ENCODE measurements around the gene ZBTB8OS. TPM values are rescaled to one million over a fixed set of nuclear protein-coding genes. Genes with fewer than 3 reads are reported as not detected.

The ZBTB8OS gene
- total and polyA plus RNA-seq, 2 of the 8 experiments (the other 6 are each of a cell fraction or from before 2014, with no cell fraction given): 68.0 to 74.2 TPM

DNA sequence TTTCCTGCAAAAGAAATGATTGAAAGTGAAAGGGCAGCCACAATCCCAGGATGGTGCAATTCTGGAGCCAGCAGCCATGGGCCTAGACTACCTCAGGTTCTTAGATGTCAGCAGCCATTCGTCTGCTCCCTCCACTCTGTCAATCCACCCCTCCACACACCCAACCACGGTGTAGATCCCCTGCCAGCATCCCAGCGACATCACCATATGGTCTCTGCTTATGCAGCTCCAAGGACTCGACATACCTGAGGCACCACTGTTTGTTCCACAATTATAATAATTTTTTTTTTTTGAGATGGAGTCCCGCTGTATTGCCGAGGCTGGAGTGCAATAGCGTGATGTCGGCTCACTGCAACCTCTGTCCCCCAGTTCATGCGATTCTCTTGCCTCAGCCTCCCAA lies 45.7 kb upstream of the ZBTB8OS start:
- no peak overlapping the region for H3K4me3 ChIP-seq (ENCODE audit: extremely low read depth in 1 of 4, insufficient read depth in 2 of 4, low read depth in 3 of 4, low read length in 4 of 4)
- no peak overlapping the region for H4K8ac ChIP-seq (ENCODE audit: extremely low read depth, insufficient read depth, low read length)
- H3K9me3 ChIP-seq (ENCODE audit: insufficient read depth in 2 of 2, low read depth in 1 of 2, low read length in 1 of 2): peaks cover 0 to 2% of the 10 kb centered on the region in 2 experiments; a peak in 1 of 4 replicates
- WGBS, 2 experiments (ENCODE audit: extremely low coverage in 1 of 2, insufficient coverage in 1 of 2, insufficient read length in 1 of 2, insufficient replicate concordance in 2 of 2, low coverage in 1 of 2, low lambda C conversion rate in 2 of 2, missing lambda C conversion rate in 1 of 2): 91% methylated on average over 7 of the region's 9 CpGs; no CpG with 5 or more reads in 1 of the 2 experiments
- H3K9ac ChIP-seq (replicated peaks in 1 of 4; ENCODE audit: extremely low read depth in 1 of 4, low read depth in 3 of 4, low read length in 3 of 4): no peak overlapping the region
- POLR2A ChIA-PET (ENCODE audit: partially characterized antibody): interaction anchor here (0.6 to 15.0 kb wide), 7 partner anchors 13 to 541 kb away, joined by 3 to 124 read pairs (median 6); no protein-coding TSS in a partner anchor
- CTCF ChIA-PET (ENCODE audit: partially characterized antibody): interaction anchor here (0.6 to 0.7 kb wide), 2 partner anchors 87 to 93 kb away, joined by 3 to 5 read pairs; no protein-coding TSS in a partner anchor
- TF ChIP-seq MAFK (IDR thresholded peaks at IDR 0.05; ENCODE audit: low read depth, low read length): no peak
- no peak overlapping the region for H2AFZ ChIP-seq (ENCODE audit: low read length)
- no peaks in the 10 kb centered on the region for H3K79me2 ChIP-seq (ENCODE audit: control insufficient read depth in 1 of 2, insufficient read depth in 2 of 2, low read length in 2 of 2)
- H3K27me3 ChIP-seq (replicated peaks in 1 of 4; ENCODE audit: control insufficient read depth in 3 of 4, extremely low read depth in 1 of 4, insufficient read depth in 3 of 4, low read length in 3 of 4): peaks cover 0 to under 1% (median 0%) of the 10 kb centered on the region in 4 experiments; a peak in 1 of 7 replicates
- no peak for DNase-seq (ENCODE audit: low read depth in 1 of 2, low spot score in 2 of 2)
- no peak overlapping the region for H2BK120ac ChIP-seq (replicated peaks; ENCODE audit: low read depth, low read length)
- no peak overlapping the region for H2BK5ac ChIP-seq (ENCODE audit: low read depth, low read length)
- no peak overlapping the region for H3K23ac ChIP-seq (ENCODE audit: insufficient read length)
- H2BK12ac ChIP-seq (ENCODE audit: low read depth, low read length): no peak overlapping the region
- no peaks in the 10 kb centered on the region for H3K36me3 ChIP-seq (ENCODE audit: control insufficient read depth in 2 of 4, insufficient read depth in 4 of 4, low read length in 3 of 4)
- no peak overlapping the region for H2BK20ac ChIP-seq (ENCODE audit: low read length)
- H4K91ac ChIP-seq (replicated peaks; ENCODE audit: insufficient read length, low read length): no peak overlapping the region
- H3K23me2 ChIP-seq (ENCODE audit: low read depth, low read length): no peaks in the 10 kb centered on the region
- no peaks in the 10 kb centered on the region for H4K20me1 ChIP-seq (replicated peaks in 1 of 2; ENCODE audit: control insufficient read depth in 1 of 2, insufficient read depth in 2 of 2, low read length in 2 of 2)
- H2BK15ac ChIP-seq (ENCODE audit: low read length): no peak overlapping the region
- no peak overlapping the region for H3K14ac ChIP-seq (ENCODE audit: insufficient read length)
- H3K4ac ChIP-seq (replicated peaks; ENCODE audit: insufficient read length, low read depth, low read length): no peak overlapping the region
- H3K56ac ChIP-seq (replicated peaks; ENCODE audit: insufficient read length, low read depth, low read length): no peak overlapping the region
- H3K18ac ChIP-seq (ENCODE audit: extremely low read depth, low read length): no peak overlapping the region
- H3K4me1 ChIP-seq (replicated peaks in 1 of 4; ENCODE audit: control insufficient read depth in 3 of 4, insufficient read depth in 4 of 4, low read length in 3 of 4): no peaks in the 10 kb centered on the region
- no peaks in the 10 kb centered on the region for H3K79me1 ChIP-seq (ENCODE audit: low read depth, low read length)
- no peak overlapping the region for H4K5ac ChIP-seq (ENCODE audit: insufficient read length, low read depth, low read length)
- no peak for FAIRE-seq
- H3K4me2 ChIP-seq (ENCODE audit: insufficient read depth in 1 of 2, low read depth in 2 of 2, low read length in 2 of 2): no peak overlapping the region
- no peak overlapping the region for H2AK5ac ChIP-seq (ENCODE audit: low read depth, low read length)
- no peak overlapping the region for H3K27ac ChIP-seq (ENCODE audit: low read depth, low read length)

All from H1 (cell line).